H1 (cell line): ENCODE data around the gene HIPK1. TPM values are rescaled to one million over a fixed set of nuclear protein-coding genes. Genes with fewer than 3 reads are reported as not detected.

Experiments
- KDM1A ChIP-seq: fragments of 200-600, 300-600 bp; sonication (generic); IDR thresholded peaks from 2 replicates; pipeline ENCODE4 v1.7.1; 2016; ENCODE audit warnings: mild to moderate bottlenecking, low read length, borderline replicate concordance
- RAD21 ChIP-seq, 2 experiments: IDR thresholded peaks in 1 of 2; conservative IDR thresholded peaks in 1 of 2; 2 replicates each; pipeline ENCODE4 v1.6.1; 2011; ENCODE audit warnings: low read depth in 2 of 2, low read length in 2 of 2, improper control_type of control experiment in 1 of 2, inconsistent platforms in 1 of 2, mild to moderate bottlenecking in 1 of 2, moderate library complexity in 1 of 2
- SIX5 ChIP-seq: IDR thresholded peaks from 2 replicates; pipeline ENCODE4 v1.6.1; 2011; ENCODE audit warnings: mild to moderate bottlenecking, low read depth, low read length
- SP4 ChIP-seq: IDR thresholded peaks from 2 replicates; pipeline ENCODE4 v1.6.1; 2012; ENCODE audit warnings: low read length, inconsistent platforms
- polyA plus RNA-seq, 7 experiments: library from polyadenylated mRNA; depleted of rRNA in 3 of 7; stranded (reverse) in 5 of 7; unstranded in 2 of 7; fragments of >200 nt in 5 of 7; fragments of 200-250 nt in 2 of 7; gene quantifications; 1 replicate in 5 of 7; 2 replicates in 1 of 7; 4 replicates in 1 of 7; pipeline versions ENCODE4 v1.2.1 to v1.2.3, GENCODE V29; 2011 to 2013; ENCODE audit warnings: missing spikeins in 2 of 7, mixed read lengths in 2 of 7
- total RNA-seq: library from RNA; stranded (reverse); fragmentation: NEBNext Ultra II Directional; extraction: Animal tissue kit (Norgen Biotek cat#: 25700); gene quantifications from 2 replicates; pipeline ENCODE4 v1.2.1, GENCODE V29; 2021
- TF ChIP-seq, protein P1 (sequence below), 3 experiments: IDR thresholded peaks; 1 replicate in 2 of 3; 2 replicates in 1 of 3; pipeline versions ENCODE4 v1.5.1 to v1.6.1; 2011; ENCODE audit warnings: low read length in 3 of 3, mild to moderate bottlenecking in 3 of 3, inconsistent platforms in 2 of 3, low read depth in 1 of 3, moderate library complexity in 1 of 3; ENCODE audit not compliant: insufficient read depth in 1 of 3; ENCODE audit errors: control extremely low read depth in 1 of 3

The HIPK1 gene
- total and polyA plus RNA-seq, 2 of the 8 experiments (the other 6 are each of a cell fraction or from before 2014, with no cell fraction given) = 46.2 to 64.3 TPM

DNA sequence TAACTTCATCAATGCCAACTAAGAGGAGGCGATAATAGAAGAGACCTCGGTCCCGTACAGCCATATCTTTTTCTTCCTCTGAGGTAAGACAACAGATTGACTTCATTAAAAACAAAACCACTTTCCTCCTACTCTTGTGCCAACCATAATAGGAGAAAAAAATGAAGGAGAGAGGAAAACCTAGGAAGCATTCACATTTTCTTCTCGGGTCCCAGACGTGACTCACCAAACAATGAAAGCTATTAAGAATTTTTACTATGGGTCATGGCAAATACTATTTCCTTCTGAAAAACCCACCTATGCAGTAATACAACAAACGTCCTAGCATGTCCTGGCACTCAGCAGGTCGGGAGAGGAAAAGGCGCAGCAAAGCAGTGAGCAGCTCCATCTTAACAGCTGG, 33.2 kb upstream of the HIPK1 start (continued):
- TF ChIP-seq, protein P1, sequence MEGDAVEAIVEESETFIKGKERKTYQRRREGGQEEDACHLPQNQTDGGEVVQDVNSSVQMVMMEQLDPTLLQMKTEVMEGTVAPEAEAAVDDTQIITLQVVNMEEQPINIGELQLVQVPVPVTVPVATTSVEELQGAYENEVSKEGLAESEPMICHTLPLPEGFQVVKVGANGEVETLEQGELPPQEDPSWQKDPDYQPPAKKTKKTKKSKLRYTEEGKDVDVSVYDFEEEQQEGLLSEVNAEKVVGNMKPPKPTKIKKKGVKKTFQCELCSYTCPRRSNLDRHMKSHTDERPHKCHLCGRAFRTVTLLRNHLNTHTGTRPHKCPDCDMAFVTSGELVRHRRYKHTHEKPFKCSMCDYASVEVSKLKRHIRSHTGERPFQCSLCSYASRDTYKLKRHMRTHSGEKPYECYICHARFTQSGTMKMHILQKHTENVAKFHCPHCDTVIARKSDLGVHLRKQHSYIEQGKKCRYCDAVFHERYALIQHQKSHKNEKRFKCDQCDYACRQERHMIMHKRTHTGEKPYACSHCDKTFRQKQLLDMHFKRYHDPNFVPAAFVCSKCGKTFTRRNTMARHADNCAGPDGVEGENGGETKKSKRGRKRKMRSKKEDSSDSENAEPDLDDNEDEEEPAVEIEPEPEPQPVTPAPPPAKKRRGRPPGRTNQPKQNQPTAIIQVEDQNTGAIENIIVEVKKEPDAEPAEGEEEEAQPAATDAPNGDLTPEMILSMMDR (IDR thresholded peaks at IDR 0.05; ENCODE audit: control extremely low read depth in 1 of 3, insufficient read depth in 1 of 3, low read depth in 1 of 3, low read length in 3 of 3) = no peak
- no peak for TF ChIP-seq RAD21 (IDR thresholded peaks at IDR 0.05 in 1 of 2, conservative IDR thresholded peaks at IDR 0.05 in 1 of 2; ENCODE audit: low read depth in 2 of 2, low read length in 2 of 2)
- no peak for TF ChIP-seq SIX5
- no peak for TF ChIP-seq KDM1A
- no peak for TF ChIP-seq SP4
